HG03558 (cell line): ENCODE measurements around the gene LMAN1L.
"Not testable (repeated sequence)": the region's sequence is repeated elsewhere in the genome, so short reads cannot be mapped to it uniquely, and the experiment has no call there.

Experiments
- ATAC-seq: cut with Tn5 transposase; IDR thresholded peaks from one replicate; pipeline ENCODE4 v1.9.1; 2021; ENCODE audit warnings: moderate number of reproducible peaks; ENCODE audit not compliant: unreplicated experiment; ENCODE audit errors: extremely low read depth

LMAN1L gene

DNA sequence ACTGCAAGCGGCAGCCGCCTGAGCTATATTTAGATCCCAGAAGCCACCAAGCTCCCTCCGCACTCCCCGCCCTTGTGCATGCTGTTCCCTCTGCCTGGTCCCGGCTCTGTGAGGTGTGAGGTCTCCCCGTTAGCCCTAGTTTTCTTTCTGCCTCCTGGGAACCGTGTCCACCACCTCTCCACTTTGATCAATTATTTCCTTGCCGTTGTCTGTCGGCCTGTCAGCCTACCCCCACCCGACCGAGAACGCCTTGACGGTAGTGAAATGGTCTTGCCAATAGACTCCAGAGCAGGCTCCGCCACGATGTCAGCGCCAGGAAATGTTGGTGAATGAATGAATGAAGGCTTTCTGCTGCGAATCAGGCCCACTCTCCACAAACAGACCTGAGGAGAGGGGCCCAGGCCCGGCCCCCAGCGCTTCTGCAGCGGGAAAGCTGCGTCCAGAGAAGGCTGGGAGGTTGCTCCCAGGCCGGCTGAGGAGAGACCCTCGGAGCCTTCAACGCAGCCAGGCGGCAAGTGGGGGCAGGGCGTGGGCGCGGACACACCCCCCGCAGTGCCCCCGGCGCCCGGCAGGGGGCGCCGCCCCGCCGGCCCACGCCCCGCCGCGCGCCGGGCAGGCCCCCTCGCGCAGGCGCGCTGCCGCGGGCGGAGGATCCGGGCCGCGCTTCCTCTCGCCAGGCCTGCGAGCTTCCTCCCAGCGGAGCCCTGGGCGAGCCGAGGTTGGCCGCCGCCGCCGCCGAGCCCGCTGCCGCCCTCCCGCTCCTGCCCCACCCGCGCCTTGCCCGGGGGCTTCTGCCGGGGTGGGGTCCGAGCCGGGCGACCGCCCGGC is 31.0 kb upstream of the LMAN1L start, which contains the start of gene CSK:
TSS of gene CSK (plus strand) at position 650 of the 828 bp plus-strand sequence. CDS start 16,218 bp downstream, outside the sequence.
- ATAC-seq = no peak

DNA sequence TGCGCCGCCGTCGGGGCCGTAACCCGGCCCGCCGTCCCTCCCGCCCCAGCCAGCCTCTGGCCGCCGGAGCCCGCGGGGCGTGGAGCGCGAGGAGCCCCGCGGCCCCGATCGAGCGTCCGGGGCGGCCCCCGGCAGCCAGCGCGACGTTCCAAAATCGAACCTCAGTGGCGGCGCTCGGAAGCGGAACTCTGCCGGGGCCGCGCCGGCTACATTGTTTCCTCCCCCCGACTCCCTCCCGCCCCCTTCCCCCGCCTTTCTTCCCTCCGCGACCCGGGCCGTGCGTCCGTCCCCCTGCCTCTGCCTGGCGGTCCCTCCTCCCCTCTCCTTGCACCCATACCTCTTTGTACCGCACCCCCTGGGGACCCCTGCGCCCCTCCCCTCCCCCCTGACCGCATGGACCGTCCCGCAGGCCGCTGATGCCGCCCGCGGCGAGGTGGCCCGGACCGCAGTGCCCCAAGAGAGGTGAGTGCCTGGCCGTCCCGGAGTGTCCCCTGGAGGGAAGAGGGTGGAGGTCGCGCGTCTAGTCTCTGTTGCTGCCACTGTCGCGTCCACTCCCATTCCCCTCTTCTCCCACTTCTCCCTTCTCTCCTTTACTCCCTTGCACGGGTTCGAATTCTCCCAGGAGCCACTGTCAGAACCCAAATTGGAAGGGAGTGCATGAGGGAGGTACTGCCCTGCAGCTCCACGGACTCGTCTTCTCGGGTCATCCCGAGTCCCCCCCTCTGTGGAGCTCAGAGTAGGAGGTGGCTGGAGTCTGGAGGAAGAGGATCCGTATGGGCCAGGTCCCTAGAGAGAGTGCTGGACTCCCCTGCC is 30.2 kb upstream of the LMAN1L start:
- no peak for ATAC-seq

DNA sequence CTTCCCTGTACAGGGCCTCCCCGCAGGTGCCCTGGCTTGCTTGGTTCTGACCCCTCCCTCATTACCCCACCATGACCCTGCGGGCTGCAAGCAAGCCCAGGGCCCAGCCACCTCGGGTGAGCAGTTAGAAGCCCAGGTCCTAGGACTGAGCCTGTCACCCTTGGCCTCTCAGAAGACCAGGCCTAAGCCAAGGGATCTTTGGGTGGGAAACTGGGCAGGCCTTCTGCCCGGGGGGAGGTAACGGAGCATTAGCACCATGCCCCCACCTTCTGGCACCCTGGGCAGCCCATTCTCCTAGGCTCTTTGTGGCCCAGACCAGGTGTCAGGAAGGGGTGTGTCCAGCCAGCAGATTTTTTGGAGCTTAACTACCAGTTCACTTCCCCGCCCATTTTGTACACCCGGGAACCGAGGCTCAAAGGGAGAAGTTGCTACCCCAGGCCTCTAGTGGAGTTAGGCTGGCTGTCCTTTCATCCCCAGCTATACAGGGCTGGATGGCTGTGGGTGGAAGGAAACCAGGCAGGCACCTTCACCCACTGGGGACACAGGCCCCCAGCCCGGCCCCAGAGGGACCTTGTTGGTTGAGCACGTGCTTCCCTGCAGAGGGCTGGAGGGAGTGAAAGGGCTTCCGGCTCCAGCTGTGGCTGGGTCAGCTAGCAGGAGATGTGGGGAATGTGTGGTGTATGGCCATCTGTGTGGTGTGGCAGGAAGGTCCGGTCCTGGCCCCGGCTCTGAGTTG is 29.4 kb upstream of the LMAN1L start:
- no peak for ATAC-seq

DNA sequence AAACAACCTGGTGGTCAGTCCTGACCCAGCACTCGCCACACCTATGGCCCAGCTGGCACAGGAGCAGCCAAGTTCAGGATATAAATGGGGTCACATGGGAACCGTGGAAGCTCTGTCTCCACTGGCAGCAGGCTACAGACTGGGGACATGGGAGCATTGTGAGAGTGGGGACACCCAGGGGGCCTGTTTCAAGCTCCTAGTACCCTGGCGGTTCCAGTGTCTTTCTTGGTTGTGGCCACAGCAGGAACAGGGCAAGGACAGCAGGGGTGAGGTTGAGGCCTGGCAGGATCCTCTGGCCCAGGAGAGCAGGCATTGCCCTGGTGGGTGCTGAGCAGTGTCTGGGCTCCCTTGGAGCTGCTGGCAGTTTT is 28.8 kb upstream of the LMAN1L start:
- no peak for ATAC-seq

DNA sequence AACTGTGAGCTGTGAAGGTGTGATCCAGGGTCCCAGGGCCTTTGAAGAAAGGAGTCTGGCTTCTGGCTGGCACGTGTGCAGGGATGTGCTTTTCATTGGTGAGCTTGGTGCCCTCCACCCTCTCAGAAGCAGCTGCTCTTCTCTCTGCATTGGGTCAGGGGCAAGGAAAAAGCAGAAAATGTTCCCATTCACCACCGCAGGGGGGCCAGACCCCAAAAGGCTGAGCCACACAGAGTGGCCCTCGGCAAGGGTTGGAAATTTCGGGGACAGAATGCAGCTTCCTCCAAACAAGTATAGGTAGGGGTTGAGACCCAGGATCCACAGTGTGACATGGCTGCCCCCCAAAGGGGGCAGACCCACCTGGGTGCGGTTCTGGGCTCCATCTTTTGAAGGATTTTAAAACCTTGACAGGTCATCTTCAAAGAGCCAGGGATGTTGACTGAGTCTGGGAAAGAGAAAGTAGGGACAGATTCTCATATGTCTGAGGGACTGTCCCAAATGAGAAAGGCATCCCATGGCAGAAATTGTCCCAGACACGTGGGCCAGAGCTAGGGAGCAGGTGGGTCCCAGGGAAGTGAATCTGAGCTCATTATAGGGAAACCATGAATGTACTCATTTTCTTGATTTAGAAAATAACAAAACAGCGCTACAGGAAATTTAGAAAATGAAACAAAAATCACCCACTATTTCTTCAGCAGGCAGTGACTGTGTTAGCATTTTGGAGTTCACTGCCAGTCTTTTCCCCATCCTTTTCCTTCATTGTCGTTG is 28.0 kb upstream of the LMAN1L start:
- ATAC-seq = no peak

DNA sequence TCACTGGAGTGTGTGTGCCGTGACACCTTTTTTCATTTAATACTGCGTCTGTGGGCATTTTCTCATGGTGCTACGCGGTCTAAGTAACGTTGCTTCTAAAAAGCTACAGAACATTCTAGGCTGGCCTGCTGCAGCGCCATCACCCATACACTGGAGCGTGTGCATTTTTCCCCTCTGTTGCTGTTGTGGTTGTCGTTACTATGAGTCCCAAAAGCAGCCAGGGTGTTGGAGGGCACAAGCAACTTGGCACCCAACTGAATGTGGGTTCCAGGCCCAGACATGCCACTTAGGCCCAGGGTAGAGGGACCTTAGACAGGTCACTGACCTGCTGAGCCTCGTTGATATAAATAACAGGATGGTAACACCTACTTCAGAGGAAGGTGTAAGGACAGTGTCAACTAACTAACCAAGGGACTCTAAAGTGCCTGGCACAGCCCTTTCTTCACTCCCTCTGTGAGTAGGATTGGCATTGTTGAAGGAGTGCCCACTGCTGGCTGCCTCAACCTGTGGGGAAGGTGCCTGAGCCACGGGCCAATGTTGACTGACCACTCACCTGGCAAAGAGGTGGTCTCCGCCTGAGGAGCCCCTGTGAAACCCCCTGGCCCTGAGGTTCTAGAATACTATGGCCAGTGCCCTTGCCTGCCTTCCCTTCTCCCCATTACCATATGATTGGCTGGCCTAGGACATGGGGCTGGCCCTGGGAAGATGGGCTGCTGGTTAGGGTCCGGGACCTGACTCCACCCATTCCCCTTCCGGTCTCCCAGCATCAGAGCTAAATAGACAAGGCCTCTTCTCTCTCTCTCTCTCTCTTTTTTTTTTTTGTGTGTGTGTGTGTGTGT is 27.2 kb upstream of the LMAN1L start:
- no peak for ATAC-seq

DNA sequence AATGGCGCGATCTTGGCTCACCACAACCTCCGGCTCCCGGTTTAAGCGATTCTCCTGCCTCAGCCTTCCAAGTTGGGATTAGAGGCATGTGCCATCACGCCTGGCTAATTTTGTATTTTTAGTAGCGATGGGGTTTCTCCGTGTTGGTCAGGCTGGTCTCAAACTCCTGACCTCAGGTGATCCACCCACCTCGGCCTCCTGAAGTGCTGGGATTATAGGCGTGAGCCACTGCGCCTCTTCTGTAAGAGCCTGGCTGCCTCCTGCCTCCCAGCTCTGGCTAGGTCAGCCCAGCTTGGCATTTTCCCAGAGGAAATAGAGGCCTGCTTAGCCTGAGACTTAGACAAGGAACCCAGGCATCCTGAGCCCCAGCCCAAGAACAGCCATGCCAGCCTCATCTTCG is 26.6 kb upstream of the LMAN1L start:
- not testable (repeated sequence) for ATAC-seq

DNA sequence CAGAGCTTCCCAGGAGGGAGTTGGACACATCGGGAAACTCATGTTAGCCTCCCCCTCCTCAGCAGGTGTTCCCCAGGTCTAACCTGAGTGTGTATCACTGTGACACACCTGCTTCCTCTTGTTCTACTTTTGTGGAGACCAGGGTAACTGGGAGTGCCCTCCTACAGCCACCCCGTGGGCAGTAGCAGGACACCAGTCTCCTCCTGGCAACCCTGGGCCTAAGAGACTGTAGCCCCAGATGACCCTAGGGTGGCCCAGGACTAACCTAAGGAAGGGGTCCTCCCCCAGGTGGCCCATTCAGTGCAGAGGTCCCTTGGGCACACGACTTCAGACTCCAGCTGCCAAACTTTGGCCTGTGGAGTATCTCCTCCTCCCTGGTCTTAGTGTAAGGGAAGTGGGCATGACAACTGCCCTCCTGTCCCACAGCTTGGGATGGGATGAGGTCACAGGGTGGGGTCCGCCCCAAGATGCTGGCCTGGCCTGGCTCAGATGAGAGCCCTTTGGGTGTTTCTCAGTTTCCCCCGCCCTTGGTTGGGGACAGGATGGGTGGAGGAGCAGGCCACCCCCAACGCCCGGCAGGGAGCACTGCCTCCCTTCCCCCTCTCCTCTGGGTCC is 26.0 kb upstream of the LMAN1L start:
- ATAC-seq = no peak

DNA sequence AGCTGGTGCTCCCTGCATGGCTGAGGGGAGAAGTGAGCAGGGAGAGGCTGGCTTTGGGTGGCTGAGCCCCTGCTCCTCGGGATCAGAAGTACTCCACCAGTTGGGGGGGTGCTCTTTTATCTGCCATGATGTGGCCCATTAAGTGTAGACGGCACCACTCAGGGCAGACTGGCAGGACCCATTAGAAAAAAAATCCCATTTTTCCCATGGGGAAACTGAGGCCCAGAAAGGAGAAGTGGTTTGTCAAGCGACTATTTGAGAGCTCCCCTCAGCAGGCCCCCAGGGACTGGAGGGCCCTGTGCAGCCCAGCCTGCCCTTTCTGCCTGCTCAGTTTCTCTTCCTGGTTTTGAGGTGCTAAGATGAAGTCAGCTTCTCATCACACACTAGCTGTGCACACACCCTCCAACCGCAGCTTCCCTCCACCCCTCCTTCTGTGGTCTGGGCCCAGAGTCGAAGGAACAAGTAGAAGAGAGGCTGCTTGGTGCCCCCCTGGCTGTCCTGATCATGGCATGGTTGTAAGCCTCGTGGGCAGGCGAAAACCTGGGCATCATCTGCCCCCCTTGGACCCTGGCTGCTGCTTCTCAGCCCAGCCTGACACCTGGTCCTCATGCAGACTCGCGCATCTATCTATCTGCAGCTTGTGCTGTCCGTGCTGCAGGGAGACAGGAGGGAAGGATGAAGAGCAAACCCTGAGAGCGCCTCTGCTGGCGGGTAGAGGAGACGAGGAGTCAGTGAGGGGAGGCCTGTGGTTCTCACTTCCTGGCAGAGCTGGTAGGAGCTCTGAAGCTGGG is 25.2 kb upstream of the LMAN1L start:
- no peak for ATAC-seq

DNA sequence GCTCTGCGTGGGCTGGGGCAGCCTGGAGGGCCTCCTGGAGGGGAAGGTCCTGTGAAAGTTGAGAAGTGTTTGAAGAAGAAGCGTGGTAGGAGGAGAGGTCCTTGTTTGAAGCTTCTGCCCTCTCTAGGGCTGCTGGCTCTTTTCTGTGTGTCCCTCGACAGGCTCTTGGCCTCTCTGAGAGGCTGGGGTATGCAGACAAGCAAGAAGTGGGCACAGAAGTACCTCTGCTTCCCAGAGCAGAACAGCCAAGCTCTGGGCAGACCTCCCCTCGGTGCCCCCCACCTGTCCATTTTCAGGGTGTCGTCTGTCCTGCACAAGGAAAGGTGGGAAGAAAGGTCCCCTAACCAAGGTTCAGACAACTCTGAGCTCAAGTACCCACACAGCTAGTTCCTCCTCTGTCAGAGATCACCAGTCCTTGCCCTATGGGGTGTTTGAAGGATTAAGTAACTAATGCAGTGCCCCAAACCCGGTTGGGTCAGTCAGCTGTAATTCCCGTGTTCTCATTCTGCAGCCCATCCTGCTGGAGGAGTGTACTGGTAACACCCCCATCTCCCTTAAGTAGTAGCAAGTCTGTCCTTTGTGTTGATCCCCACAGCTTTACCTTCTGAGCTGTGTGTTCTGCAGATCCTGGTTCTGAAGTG is 24.5 kb upstream of the LMAN1L start:
- no peak for ATAC-seq

DNA sequence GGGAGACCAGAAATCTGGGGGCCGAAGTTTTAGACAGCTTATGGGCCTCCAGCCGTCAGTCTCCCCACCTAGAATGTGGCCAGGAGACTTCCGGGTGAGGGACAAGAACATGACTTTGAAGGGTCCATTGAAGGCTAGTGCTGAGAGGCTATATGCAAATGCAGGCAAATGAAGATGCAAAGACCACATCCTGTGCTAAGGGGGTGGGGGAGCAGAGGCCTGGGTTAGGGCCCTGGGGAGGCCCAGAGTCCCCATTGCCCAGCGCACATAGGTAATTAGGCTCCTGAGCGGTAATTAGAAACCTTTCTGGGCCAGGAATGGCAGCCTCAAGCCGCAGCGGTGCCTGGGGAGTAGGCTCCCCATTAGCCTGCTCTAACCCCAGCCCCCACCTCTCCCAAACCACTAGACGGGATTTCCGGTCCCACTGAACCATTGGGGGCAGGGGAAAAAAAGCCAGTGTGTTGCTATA is 23.9 kb upstream of the LMAN1L start:
- ATAC-seq = no peak

DNA sequence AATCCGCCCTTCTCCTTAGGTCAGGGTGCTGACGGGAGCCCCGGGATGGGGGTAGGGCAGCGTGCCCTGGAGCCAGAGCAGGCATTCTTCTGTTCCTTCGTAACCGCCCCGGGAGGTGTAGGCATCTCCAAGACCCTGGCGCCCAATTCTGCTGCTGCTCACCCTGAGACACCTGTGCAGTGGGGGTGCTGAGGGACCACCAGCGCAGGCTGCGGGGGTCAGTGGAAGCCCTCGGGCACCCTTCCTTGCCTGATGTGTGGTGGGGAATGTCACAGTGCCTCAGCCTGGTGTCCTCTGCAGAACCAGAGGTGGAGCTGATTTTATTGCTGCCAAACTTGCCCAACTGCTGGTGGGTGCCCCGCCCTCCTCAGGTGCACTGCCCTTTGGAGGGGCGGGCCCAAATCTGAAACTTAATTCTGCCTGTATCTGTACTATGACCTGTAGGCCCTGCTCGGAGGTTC is 23.4 kb upstream of the LMAN1L start:
- no peak for ATAC-seq

DNA sequence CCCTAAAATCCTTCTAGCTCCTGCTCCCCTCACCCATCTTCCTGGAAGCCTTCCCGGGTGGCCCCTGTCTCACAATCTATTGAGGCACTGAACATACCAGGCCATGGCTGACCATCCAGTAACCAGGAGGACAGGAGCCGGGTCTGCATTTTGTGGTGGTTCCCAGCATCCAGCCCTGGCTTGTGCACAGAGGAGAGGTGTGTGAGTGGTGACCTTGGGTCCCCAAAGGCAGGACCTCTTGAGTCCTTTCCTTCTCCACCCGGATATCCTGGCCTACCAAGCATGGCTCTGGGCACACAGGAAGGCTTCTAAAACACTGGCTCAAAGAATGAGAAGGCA is 22.9 kb upstream of the LMAN1L start:
- no peak for ATAC-seq

DNA sequence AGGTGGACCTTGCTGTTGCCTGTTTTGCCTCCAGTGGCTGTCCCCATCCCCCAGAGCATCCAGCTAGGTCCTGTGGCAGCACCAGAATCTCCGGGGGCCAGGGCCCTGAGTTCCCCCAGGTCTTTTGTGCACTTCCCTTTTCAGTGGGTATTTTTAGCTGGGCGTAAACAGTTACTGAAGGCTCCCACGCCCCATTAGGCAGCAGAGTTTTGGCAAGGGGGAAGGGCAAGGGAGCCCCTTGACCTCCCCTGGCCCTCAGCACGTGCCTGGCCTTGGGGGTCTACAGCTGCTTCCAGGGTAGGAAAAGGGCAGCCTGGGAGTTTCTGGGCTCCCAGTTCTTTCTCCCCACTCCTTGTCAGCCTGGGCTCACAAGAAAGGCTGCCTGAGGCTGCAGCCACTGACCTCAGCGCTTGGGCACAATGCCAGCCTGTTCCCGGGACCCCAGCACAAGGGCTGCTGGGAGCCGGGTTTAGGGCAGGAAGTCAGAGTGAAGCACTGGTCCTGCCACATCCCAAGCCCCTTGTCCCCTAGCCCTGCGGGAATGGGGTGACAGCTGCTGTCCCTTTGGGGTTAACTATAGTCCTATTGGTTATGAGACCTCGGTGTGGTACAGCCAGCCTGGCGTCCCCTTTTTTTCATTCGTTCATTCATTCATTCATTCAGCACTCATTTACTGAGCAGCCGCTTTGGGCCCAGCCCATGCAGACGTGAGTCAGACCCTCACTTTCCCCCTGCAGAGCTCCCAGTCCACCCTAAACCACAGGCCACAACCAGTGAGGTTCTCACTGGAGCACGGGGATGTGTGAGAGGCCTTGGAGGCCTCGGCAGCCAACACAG is 22.3 kb upstream of the LMAN1L start:
- no peak for ATAC-seq

DNA sequence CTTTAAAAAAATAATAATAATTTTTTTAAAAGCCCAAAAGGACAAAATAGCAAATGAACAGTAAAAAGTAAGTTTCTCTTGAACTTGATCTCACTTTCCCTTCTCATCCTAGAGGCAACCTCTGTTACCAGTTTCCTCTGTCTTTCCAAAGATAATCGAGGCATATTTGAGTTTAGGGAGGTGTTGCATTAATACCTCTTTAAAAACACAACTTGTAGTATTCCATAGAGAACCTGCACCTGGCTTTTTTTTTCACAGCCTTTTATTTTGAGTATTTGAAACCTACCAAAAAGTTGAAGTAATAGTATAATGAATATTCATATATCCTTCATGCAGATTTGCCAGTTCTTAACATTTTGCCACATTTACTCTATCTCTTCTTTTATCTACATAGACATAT is 21.6 kb upstream of the LMAN1L start:
- ATAC-seq = no peak

DNA sequence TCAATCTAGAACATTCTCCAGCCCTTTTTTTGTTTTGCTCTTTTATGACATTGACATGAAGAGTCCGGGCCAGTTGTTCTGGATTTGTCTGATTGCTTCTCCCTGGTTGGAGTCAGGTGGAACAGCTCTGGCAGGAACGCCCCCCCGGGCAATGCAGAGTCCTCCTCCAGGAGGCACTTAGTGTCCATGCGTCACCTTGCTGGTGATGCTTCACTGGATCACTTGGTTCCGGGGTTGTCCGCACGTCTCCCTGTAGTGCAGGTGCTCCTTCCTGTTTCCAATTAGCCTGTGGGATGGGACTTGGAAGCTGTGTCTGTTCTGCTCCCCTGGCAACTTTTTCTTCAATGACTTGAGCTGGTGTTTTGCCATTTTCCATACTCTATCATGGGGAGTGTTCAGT is 21.0 kb upstream of the LMAN1L start:
- no peak for ATAC-seq
